Endodermal cell (in vitro differentiated cells): ENCODE data around the gene RIPK1. TPM values are rescaled to one million over a fixed set of nuclear protein-coding genes. Genes with fewer than 3 reads are reported as not detected.
A peak's percentile ranks its signal among the peaks of the same experiment; 100 is the strongest.

Source experiments
- DNase-seq: peaks from one replicate; pipeline ENCODE4 v3.0.0-alpha.2; 2017
- H3K27ac ChIP-seq: 2 replicates; pipeline ENCODE4 v1.5.1; 2013; ENCODE audit warnings: mild to moderate bottlenecking, low read depth, low read length, moderate library complexity
- H3K27me3 ChIP-seq: 2 replicates; pipeline ENCODE4 v1.6.1; 2013; ENCODE audit warnings: mild to moderate bottlenecking, low read length, moderate library complexity; ENCODE audit not compliant: insufficient read depth, control insufficient read depth, poor library complexity, severe bottlenecking
- H3K36me3 ChIP-seq: 2 replicates; pipeline ENCODE4 v1.7.0; 2013; ENCODE audit warnings: mild to moderate bottlenecking, low read length, moderate library complexity; ENCODE audit not compliant: control insufficient read depth, insufficient read depth
- H3K4me1 ChIP-seq: one replicate; pipeline ENCODE4 v1.7.0; 2013; ENCODE audit warnings: low read length; ENCODE audit not compliant: control insufficient read depth, insufficient read depth
- H3K4me3 ChIP-seq: 2 replicates; pipeline ENCODE4 v1.5.1; 2013; ENCODE audit warnings: mild to moderate bottlenecking, low read length, moderate library complexity
- H3K9ac ChIP-seq: 2 replicates; pipeline ENCODE4 v1.6.1; 2013; ENCODE audit warnings: mild to moderate bottlenecking, low read length, moderate library complexity; ENCODE audit not compliant: poor library complexity, severe bottlenecking; ENCODE audit errors: extremely low read depth
- H3K9me3 ChIP-seq: 2 replicates; pipeline ENCODE4 v1.6.1; 2013; ENCODE audit warnings: mild to moderate bottlenecking, low read length, moderate library complexity; ENCODE audit not compliant: control insufficient read depth
- H3K27ac Mint-ChIP-seq: 2 replicates; pipeline ENCODE4 v1.8.0; 2020; ENCODE audit warnings: mixed read lengths
- H3K27me3 Mint-ChIP-seq: 2 replicates; pipeline ENCODE4 v1.8.0; 2021; ENCODE audit warnings: mild to moderate bottlenecking, mixed read lengths; ENCODE audit not compliant: insufficient read depth
- H3K36me3 Mint-ChIP-seq: 2 replicates; pipeline ENCODE4 v1.8.0; 2020; ENCODE audit warnings: low read depth, mixed read lengths
- H3K4me1 Mint-ChIP-seq: 2 replicates; pipeline ENCODE4 v1.8.0; 2020; ENCODE audit warnings: mixed read lengths
- H3K4me3 Mint-ChIP-seq: 2 replicates; pipeline ENCODE4 v1.8.0; 2020; ENCODE audit warnings: mild to moderate bottlenecking, moderate library complexity, mixed read lengths
- H3K9me3 Mint-ChIP-seq: 2 replicates; pipeline ENCODE4 v1.8.0; 2020; ENCODE audit warnings: mild to moderate bottlenecking, mixed read lengths
- WGBS, 2 experiments: methylation state at CpG; one replicate each; pipeline versions ENCODE4 v1.1.5 to v1.1.7; 2013; ENCODE audit warnings: missing lambda C conversion rate in 2 of 2, mixed read lengths in 1 of 2; ENCODE audit not compliant: insufficient coverage in 1 of 2, insufficient read length in 1 of 2; 5-methylcytosine and 5-hydroxymethylcytosine counted together
- total RNA-seq, 2 donors: library from RNA; stranded (reverse); fragmentation: NEBNext Ultra II Directional in 1 of 2; extraction: Animal tissue kit (Norgen Biotek cat#: 25700) in 1 of 2; gene quantifications; 2 replicates in 1 of 2; 3 replicates in 1 of 2; pipeline ENCODE4 v1.2.1, GENCODE V29; 2021
- TF ChIP-seq, protein P1 (sequence below): fragments of 200-600 bp; sonication (generic); conservative IDR thresholded peaks from 2 replicates; pipeline ENCODE4 v1.5.0; 2021; ENCODE audit warnings: antibody characterized with exemption, mild to moderate bottlenecking

RIPK1 gene
- total RNA-seq, 2 donors from 2014 or later, result 10.2 to 18.7 TPM

DNA sequence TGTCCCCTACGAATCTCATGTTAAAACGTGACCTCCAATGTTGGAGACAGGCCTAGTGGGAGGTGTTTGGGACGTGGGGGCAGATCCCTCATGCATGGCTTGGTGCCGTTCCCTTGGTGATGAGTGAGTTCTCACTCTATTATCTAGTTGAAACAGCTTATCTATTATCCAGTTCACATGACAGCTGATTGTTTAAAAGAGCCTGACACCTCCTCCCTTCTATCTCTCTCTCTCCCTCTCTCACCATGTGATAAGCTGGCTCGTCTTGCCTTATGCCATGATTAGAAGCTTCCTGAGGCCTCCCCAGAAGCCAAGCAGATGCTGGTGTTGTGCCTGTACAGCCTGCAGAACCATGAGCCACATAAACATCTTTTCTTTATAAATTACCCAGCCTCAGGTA lies 32.9 kb upstream of the RIPK1 start:
- TF ChIP-seq, protein P1, sequence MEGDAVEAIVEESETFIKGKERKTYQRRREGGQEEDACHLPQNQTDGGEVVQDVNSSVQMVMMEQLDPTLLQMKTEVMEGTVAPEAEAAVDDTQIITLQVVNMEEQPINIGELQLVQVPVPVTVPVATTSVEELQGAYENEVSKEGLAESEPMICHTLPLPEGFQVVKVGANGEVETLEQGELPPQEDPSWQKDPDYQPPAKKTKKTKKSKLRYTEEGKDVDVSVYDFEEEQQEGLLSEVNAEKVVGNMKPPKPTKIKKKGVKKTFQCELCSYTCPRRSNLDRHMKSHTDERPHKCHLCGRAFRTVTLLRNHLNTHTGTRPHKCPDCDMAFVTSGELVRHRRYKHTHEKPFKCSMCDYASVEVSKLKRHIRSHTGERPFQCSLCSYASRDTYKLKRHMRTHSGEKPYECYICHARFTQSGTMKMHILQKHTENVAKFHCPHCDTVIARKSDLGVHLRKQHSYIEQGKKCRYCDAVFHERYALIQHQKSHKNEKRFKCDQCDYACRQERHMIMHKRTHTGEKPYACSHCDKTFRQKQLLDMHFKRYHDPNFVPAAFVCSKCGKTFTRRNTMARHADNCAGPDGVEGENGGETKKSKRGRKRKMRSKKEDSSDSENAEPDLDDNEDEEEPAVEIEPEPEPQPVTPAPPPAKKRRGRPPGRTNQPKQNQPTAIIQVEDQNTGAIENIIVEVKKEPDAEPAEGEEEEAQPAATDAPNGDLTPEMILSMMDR, result no peak
- peaks cover 13% of the 10 kb centered on the region for H3K4me1 Mint-ChIP-seq
- DNase-seq, result no peak
- H3K4me1 ChIP-seq, result no peaks in the 10 kb centered on the region
- H3K4me3 Mint-ChIP-seq, result no peak overlapping the region
- no peaks in the 10 kb centered on the region for H3K36me3 Mint-ChIP-seq
- H3K27ac ChIP-seq, result no peak overlapping the region
- no peak overlapping the region for H3K9ac ChIP-seq
- peaks cover 54% of the 10 kb centered on the region for H3K9me3 ChIP-seq
- peaks cover 12% of the 10 kb centered on the region for H3K27me3 Mint-ChIP-seq
- peak overlapping the region; percentile 74 for H3K4me3 ChIP-seq
- 76 to 100% methylated on average over 2 to 5 of the region's 5 CpGs for WGBS, 2 experiments
- peaks cover 36% of the 10 kb centered on the region for H3K9me3 Mint-ChIP-seq
- H3K27ac Mint-ChIP-seq, result no peak overlapping the region
- H3K36me3 ChIP-seq, result no peaks in the 10 kb centered on the region
- H3K27me3 ChIP-seq, result no peaks in the 10 kb centered on the region

DNA sequence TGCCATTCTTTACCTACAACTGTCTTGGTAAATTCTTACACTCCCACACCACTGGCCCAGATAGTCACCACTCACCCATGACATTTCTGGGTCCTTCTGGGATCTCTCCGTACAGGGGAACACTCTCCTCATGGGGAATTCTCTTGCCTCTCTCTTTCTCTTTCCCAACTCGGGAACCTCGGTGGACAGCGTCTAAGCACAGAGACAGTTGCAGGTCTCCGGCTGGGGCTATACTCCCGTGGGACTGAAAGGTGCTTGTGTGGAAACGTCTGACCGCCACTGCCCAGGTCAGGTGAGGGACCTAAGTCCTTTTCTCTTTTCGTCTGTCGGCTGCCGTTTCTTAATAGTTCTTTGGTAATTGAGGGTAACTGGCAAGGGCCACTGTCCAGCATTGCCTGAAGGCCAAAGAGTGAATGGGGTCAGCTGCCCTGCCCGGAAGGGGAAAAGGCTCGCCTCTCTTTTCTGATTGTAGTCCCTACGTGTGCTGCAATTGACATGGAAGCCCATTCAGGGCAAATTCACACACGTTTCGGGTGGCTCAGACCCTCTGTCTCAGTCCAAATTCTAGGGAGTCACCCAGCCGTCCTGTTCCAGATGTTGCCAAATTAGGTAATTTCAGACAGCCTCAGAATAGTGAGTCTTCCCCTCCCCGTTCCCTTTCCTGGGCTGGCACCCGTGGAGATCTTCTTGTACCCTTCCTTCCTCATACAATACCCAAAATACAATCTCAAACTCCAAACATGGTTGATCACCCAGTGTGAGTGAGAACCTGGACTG lies 31.2 kb upstream of the RIPK1 start:
- H3K4me3 Mint-ChIP-seq, result no peak overlapping the region
- Histone ChIP-seq H3K27me3 (no peaks in the 10 kb centered on the region), H3K9me3 (peaks cover 54% of the 10 kb centered on the region), H3K9ac (no peak overlapping the region), H3K4me1 (peaks cover 8% of the 10 kb centered on the region), H3K27ac (no peak overlapping the region), H3K4me3 (peak overlapping the region; percentile 74), H3K36me3 (no peaks in the 10 kb centered on the region)
- peaks cover 25% of the 10 kb centered on the region for H3K4me1 Mint-ChIP-seq
- no peaks in the 10 kb centered on the region for H3K36me3 Mint-ChIP-seq
- no peak overlapping the region for H3K27ac Mint-ChIP-seq
- peaks cover 36% of the 10 kb centered on the region for H3K9me3 Mint-ChIP-seq
- 89 to 90% methylated on average over 17 to 19 of the region's 19 CpGs for WGBS, 2 experiments
- TF ChIP-seq, protein P1, result no peak
- DNase-seq, result no peak
- H3K27me3 Mint-ChIP-seq, result peaks cover 12% of the 10 kb centered on the region

DNA sequence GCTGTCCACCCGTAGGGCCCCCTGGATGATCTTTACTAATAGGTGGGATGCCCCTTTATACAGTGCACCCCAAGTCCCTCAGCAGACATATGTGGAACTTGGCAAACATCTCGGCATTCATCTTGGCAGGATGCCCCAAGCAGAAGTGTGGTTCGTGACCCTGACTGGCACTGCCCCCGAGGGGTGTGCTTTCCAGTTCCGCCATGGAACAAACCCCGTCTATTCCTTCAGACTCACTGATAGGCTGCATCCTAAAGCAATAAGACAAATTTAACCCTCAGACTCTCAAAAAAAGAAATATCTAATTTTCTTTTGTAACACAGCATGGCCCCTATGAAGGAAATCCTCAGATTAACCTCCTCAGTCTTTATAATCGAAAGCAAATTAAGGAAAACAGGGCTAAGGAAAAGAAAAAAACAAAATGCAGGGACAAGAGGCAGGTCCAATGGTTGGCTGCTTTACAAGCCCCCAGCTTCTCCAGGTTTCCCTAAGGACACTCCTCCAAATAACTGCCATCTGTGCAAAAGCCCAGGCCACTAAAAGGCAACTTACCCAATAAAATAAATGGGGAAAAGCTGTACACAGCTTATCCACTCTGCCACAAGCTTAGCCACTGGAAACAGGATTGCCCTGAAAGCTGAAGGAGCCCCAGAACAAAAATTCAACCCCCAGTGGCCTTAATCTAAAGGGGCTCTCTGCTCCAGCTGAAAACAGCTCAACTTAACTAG lies 30.5 kb upstream of the RIPK1 start:
- Mint-ChIP-seq H3K4me3 (no peak overlapping the region), H3K4me1 (peaks cover 28% of the 10 kb centered on the region), H3K9me3 (peaks cover 36% of the 10 kb centered on the region), H3K36me3 (no peaks in the 10 kb centered on the region), H3K27ac (no peak overlapping the region), H3K27me3 (peaks cover 9% of the 10 kb centered on the region)
- Histone ChIP-seq H3K9me3 (peaks cover 54% of the 10 kb centered on the region), H3K36me3 (no peaks in the 10 kb centered on the region), H3K4me3 (peak overlapping the region; percentile 74), H3K27me3 (no peaks in the 10 kb centered on the region), H3K9ac (no peak overlapping the region), H3K4me1 (peaks cover 8% of the 10 kb centered on the region), H3K27ac (no peak overlapping the region)
- DNase-seq, result no peak
- TF ChIP-seq, protein P1, result no peak
- 93 to 94% methylated on average over 4 to 6 of the region's 7 CpGs for WGBS, 2 experiments
